Panc1 (cell line): Measurements from ENCODE around the gene CPLX1. TPM values are rescaled to one million over a fixed set of nuclear protein-coding genes. Genes with fewer than 3 reads are reported as not detected.

Source experiments
- ATAC-seq: fragments of 200-7000 bp; cut with Tn5 transposase; 2 replicates; pipeline ENCODE4 v1.9.1; 2020; ENCODE audit warnings: mild to moderate bottlenecking, moderate library complexity
- BruUV-seq: library from RNA; stranded (reverse); fragments of 400-500 nt; replicated peaks from 2 replicates; lab custom pipeline; 2021; lab: Mats Ljungman, UMichigan
- CTCF ChIA-PET: fragments of 300-600 bp; sonication (Branson Sonifier 250); formaldehyde crosslinking; loops from one replicate; lab custom pipeline; 2022; ENCODE audit warnings: antibody characterized with exemption; lab: Charles Lee
- POLR2A ChIA-PET: fragments of 300-600 bp; sonication (Branson Sonifier 250); formaldehyde crosslinking; loops from one replicate; lab custom pipeline; 2022; ENCODE audit warnings: antibody characterized with exemption; lab: Charles Lee
- DNase-seq: peaks from one replicate; pipeline ENCODE4 v3.0.0-alpha.2; 2010; ENCODE audit warnings: low read depth, low spot score
- H3K27ac ChIP-seq: 2 replicates; pipeline ENCODE4 v1.5.1; 2011; ENCODE audit warnings: mild to moderate bottlenecking, low read length, inconsistent platforms
- H3K27me3 ChIP-seq: fragments of 200-500 bp; sonication (Bioruptor generic); 2 replicates; pipeline ENCODE4 v1.6.0; 2014; ENCODE audit warnings: low read length, inconsistent platforms; ENCODE audit not compliant: control insufficient read depth, insufficient read depth
- H3K36me3 ChIP-seq: fragments of 200-500 bp; sonication (Bioruptor generic); 2 replicates; pipeline ENCODE4 v1.5.1; 2014; ENCODE audit warnings: inconsistent platforms, mild to moderate bottlenecking, low read length, moderate library complexity; ENCODE audit not compliant: control insufficient read depth, insufficient read depth
- H3K4me1 ChIP-seq: 2 replicates; pipeline ENCODE4 v1.5.1; 2011; ENCODE audit warnings: inconsistent platforms, mild to moderate bottlenecking, low read length, moderate library complexity; ENCODE audit not compliant: control insufficient read depth, insufficient read depth
- H3K4me3 ChIP-seq, 2 experiments: 2 replicates each; pipeline ENCODE4 v1.5.1; 2011 to 2012; ENCODE audit warnings: low read depth in 2 of 2, low read length in 2 of 2, mild to moderate bottlenecking in 2 of 2, inconsistent platforms in 1 of 2, moderate library complexity in 1 of 2
- H3K9me3 ChIP-seq: fragments of 200-500 bp; sonication (Bioruptor generic); 2 replicates; pipeline ENCODE4 v1.5.1; 2014; ENCODE audit warnings: low read depth, mild to moderate bottlenecking, inconsistent platforms, low read length, moderate library complexity; ENCODE audit not compliant: control insufficient read depth, insufficient read depth
- CTCF ChIP-seq: fragments of 450-650 bp; IDR thresholded peaks from 2 replicates; pipeline ENCODE4 v1.5.1; 2017; ENCODE audit warnings: mild to moderate bottlenecking
- POLR2AphosphoS5 ChIP-seq: IDR thresholded peaks from 2 replicates; pipeline ENCODE4 v1.6.1; 2012; ENCODE audit warnings: mild to moderate bottlenecking, low read depth, low read length, moderate library complexity
- REST ChIP-seq, 2 experiments: IDR thresholded peaks; 2 replicates each; pipeline ENCODE4 v1.6.1; 2011 to 2012; ENCODE audit warnings: low read depth in 2 of 2, control low read depth in 1 of 2, low read length in 1 of 2, mild to moderate bottlenecking in 1 of 2, moderate library complexity in 1 of 2; ENCODE audit not compliant: insufficient read depth in 1 of 2
- SIN3A ChIP-seq: IDR thresholded peaks from 2 replicates; pipeline ENCODE4 v1.6.1; 2012; ENCODE audit warnings: low read depth, mild to moderate bottlenecking, low read length, moderate library complexity, borderline replicate concordance; ENCODE audit not compliant: insufficient read depth
- TCF7L2 ChIP-seq: IDR thresholded peaks from 2 replicates; pipeline ENCODE4 v1.6.1; 2011; ENCODE audit warnings: mild to moderate bottlenecking, low read depth, low read length, inconsistent platforms
- in situ Hi-C: cut with HindIII; loops from 2 replicates; pipeline ENCODE4 v1.10.0; 2016; ENCODE audit warnings: low sequenced_read_pairs, low pct_unique_long_range_greater_than_20kb
- intact Hi-C: fragments of 100-400 bp; cut with micrococcal nuclease; formaldehyde crosslinking; loops from one replicate; pipeline ENCODE4 v1.10.0; 2022; ENCODE audit not compliant: unreplicated experiment
- total RNA-seq: library from RNA; stranded (reverse); gene quantifications from one replicate; pipeline ENCODE4 v1.2.1, GENCODE V29; 2021; ENCODE audit not compliant: unreplicated experiment

The CPLX1 gene
- total RNA-seq, 1 experiment from 2014 or later: 6.7 TPM

GRCh38 chr4:762211-763190 lies 63.4 kb downstream of the CPLX1 start:
- H3K27ac ChIP-seq: no peak overlapping the region
- peaks cover 22% of the 10 kb centered on the region for H3K4me1 ChIP-seq
- POLR2A ChIA-PET: no interaction called here
- H3K27me3 ChIP-seq: no peaks in the 10 kb centered on the region
- TF ChIP-seq POLR2AphosphoS5 (no peak), REST (IDR thresholded peaks at IDR 0.05; ENCODE audit: insufficient read depth in 1 of 2, low read depth in 2 of 2, low read length in 1 of 2) (no peak), SIN3A (no peak), TCF7L2 (no peak), CTCF (no peak; the same call in 1 of the 2 replicates)
- ATAC-seq: no peak
- no peaks in the 10 kb centered on the region for H3K36me3 ChIP-seq
- CTCF ChIA-PET: no interaction called here
- in situ Hi-C loops (no loop called here), intact Hi-C loops (no loop called here)
- H3K4me3 ChIP-seq: no peak overlapping the region
- BruUV-seq: no TSS peak
- H3K9me3 ChIP-seq: no peaks in the 10 kb centered on the region
- DNase-seq: no peak

- intact Hi-C loops (no loop called here), in situ Hi-C loops (no loop called here)
- ChIA-PET CTCF (no interaction called here), POLR2A (no interaction called here)
- Histone ChIP-seq H3K27me3 (no peaks in the 10 kb centered on the region), H3K4me1 (peaks cover 15% of the 10 kb centered on the region), H3K9me3 (no peaks in the 10 kb centered on the region), H3K4me3 (no peak overlapping the region), H3K27ac (no peak overlapping the region), H3K36me3 (no peaks in the 10 kb centered on the region)
- TF ChIP-seq REST (IDR thresholded peaks at IDR 0.05; ENCODE audit: insufficient read depth in 1 of 2, low read depth in 2 of 2, low read length in 1 of 2) (no peak), CTCF (no peak), SIN3A (no peak), POLR2AphosphoS5 (no peak), TCF7L2 (no peak)
- no peak for DNase-seq
- no TSS peak for BruUV-seq
- ATAC-seq: no peak
These were observed 64.2 kb downstream of the CPLX1 start for GRCh38 chr4:761739-762138.
